Fibroblast of villous mesenchyme (primary cell): ENCODE data around the gene ZNF516. TPM values are rescaled to one million over a fixed set of nuclear protein-coding genes. Genes with fewer than 3 reads are reported as not detected.

ENCODE experiments used
- DNase-seq: peaks from one replicate; pipeline ENCODE4 v3.0.0-alpha.2; 2010; ENCODE audit warnings: low read depth
- H3K4me3 ChIP-seq: 2 replicates; pipeline ENCODE4 v1.5.1; 2011; ENCODE audit warnings: low read depth, mild to moderate bottlenecking, low read length
- CTCF ChIP-seq: IDR thresholded peaks from 2 replicates; pipeline ENCODE4 v1.5.1; 2012; ENCODE audit warnings: low read depth, mild to moderate bottlenecking, low read length; ENCODE audit not compliant: insufficient read depth
- total RNA-seq: library from RNA; depleted of rRNA; stranded (reverse); fragments of >200 nt; gene quantifications from 2 replicates; pipeline ENCODE4 v1.2.3, GENCODE V29; 2012

Gene ZNF516
- total RNA-seq, 1 donor = 53.1 TPM

GRCh38 chr18:76507830-76508385 is 12.9 kb upstream of the ZNF516 start:
- no peak for DNase-seq
- TF ChIP-seq CTCF = no peak

GRCh38 chr18:76506974-76507764 is 12.1 kb upstream of the ZNF516 start:
- no peak overlapping the region for H3K4me3 ChIP-seq
- no peak for DNase-seq
- TF ChIP-seq CTCF = no peak

More at GRCh38 chr18:76507830-76508385, 12.9 kb upstream of the ZNF516 start:
- H3K4me3 ChIP-seq = no peak overlapping the region

- no peak for TF ChIP-seq CTCF
- no peak overlapping the region for H3K4me3 ChIP-seq
- DNase-seq = no peak
Measured at GRCh38 chr18:76506395-76506794, 11.4 kb upstream of the ZNF516 start.

- TF ChIP-seq CTCF = no peak
- DNase-seq = no peak
- no peak overlapping the region for H3K4me3 ChIP-seq
Measured at GRCh38 chr18:76505614-76506013, 10.6 kb upstream of the ZNF516 start.

GRCh38 chr18:76504749-76505148 is 9.7 kb upstream of the ZNF516 start:
- TF ChIP-seq CTCF = no peak
- no peak overlapping the region for H3K4me3 ChIP-seq
- no peak for DNase-seq

- TF ChIP-seq CTCF = no peak
- no peak overlapping the region for H3K4me3 ChIP-seq
- no peak for DNase-seq
Measured at GRCh38 chr18:76503649-76504386, 8.8 kb upstream of the ZNF516 start.
